Psoas muscle (tissue), 8 donors: ENCODE measurements around the gene PDS5B. TPM values are rescaled to one million over a fixed set of nuclear protein-coding genes. Genes with fewer than 3 reads are reported as not detected.

Experiments used
- ATAC-seq, 4 donors: fragments of 200-7000 bp; cut with Tn5 transposase; one replicate each; pipeline ENCODE4 v1.9.1; 2020; ENCODE audit warnings: moderate library complexity in 3 of 4, mild to moderate bottlenecking in 2 of 4
- DNase-seq, 2 donors: peaks; one replicate each; pipeline ENCODE4 v3.0.0-alpha.2; 2020
- H3K27ac ChIP-seq: fragments of 200-600 bp; one replicate; pipeline ENCODE4 v1.8.0; 2022
- H3K27me3 ChIP-seq, 3 donors: fragments of 200-600 bp in 1 of 3; one replicate each; pipeline versions ENCODE4 v1.6.1 to v1.8.0; 2013 to 2022; ENCODE audit warnings: low read length in 2 of 3, mild to moderate bottlenecking in 2 of 3, moderate library complexity in 1 of 3; ENCODE audit not compliant: insufficient read depth in 3 of 3
- H3K36me3 ChIP-seq, 2 donors: fragments of 200-600 bp in 1 of 2; one replicate each; pipeline versions ENCODE4 v1.6.1 to v1.8.0; 2013 to 2022; ENCODE audit warnings: low read depth in 1 of 2, mild to moderate bottlenecking in 1 of 2, moderate library complexity in 1 of 2; ENCODE audit not compliant: insufficient read depth in 1 of 2
- H3K4me1 ChIP-seq: fragments of 200-600 bp; one replicate; pipeline ENCODE4 v1.8.0; 2022
- H3K4me3 ChIP-seq: fragments of 200-600 bp; one replicate; pipeline ENCODE4 v1.8.0; 2022; ENCODE audit warnings: mild to moderate bottlenecking
- H3K9me3 ChIP-seq: fragments of 200-600 bp; one replicate; pipeline ENCODE4 v1.8.0; 2022
- CTCF ChIP-seq: fragments of 200-600 bp; IDR thresholded peaks from one replicate; pipeline ENCODE4 v1.8.0; 2022; ENCODE audit warnings: antibody characterized with exemption
- WGBS, 3 donors: extraction: QIAGEN DNeasy Blood & Tissue Kit; methylation state at CpG; one replicate each; pipeline versions ENCODE4 v1.1.6 to v1.1.7; 2013; 5-methylcytosine and 5-hydroxymethylcytosine counted together
- intact Hi-C, 2 donors: fragments of 100-400 bp; cut with DNase I; formaldehyde crosslinking; loops; one replicate each; pipeline versions ENCODE4 v1.11.0 to v1.14.2; 2022
- polyA plus RNA-seq, 3 donors: library from polyadenylated mRNA; stranded (reverse); fragments of 200-250 nt; gene quantifications; one replicate each; pipeline ENCODE4 v1.2.3, GENCODE V29; 2013
- total RNA-seq, 4 donors: library from RNA; stranded (reverse); fragmentation: NEBNext Ultra II Directional in 2 of 4; extraction: Animal tissue kit (Norgen Biotek cat#: 25700) in 2 of 4; gene quantifications; one replicate each; pipeline versions ENCODE4 v1.2.1 to v1.2.4, GENCODE V29; 2021 to 2023
- donor health status: healthy with polysubstance abuse.
- donor health status: DM: no; HTN: no; CAD: no; lungs with moderate emphysema.
- donor health status: Bipolar disorder and iron deficiency.
- donor health status: healthy.
- donor health status: DM: yes; HTN: yes; CAD: no.
- donor health status: DM: no; HTN: no; CAD: no.
- donor health status: DM: no; HTN: no; CAD: no.
- donor health status: DM: yes; HTN: yes; CAD: no.

PDS5B gene
- total and polyA plus RNA-seq, 7 donors: 3.6 to 28.1 (median 18.3) TPM

- ATAC-seq (no peak), DNase-seq (no peak)
- Histone ChIP-seq H3K27ac (no peak overlapping the region), H3K36me3 (no peaks in the 10 kb centered on the region), H3K27me3 (no peaks in the 10 kb centered on the region), H3K4me3 (no peak overlapping the region), H3K9me3 (no peaks in the 10 kb centered on the region), H3K4me1 (peaks cover 13% of the 10 kb centered on the region)
- 65 to 90% (median 68%) methylated on average over 2 of the region's 2 CpGs for WGBS, 3 donors
- intact Hi-C loops: no loop called here
- TF ChIP-seq CTCF: no peak
These were observed 43.1 kb downstream of the PDS5B start for GRCh38 chr13:32629313-32629712.

- H3K9me3 ChIP-seq: no peaks in the 10 kb centered on the region
These were observed 43.6 kb downstream of the PDS5B start for GRCh38 chr13:32629866-32630265.

GRCh38 chr13:32632343-32632909 is 46.2 kb downstream of the PDS5B start:
- 97% methylated on average over 3 of the region's 3 CpGs for WGBS, 3 donors

More at GRCh38 chr13:32629866-32630265, 43.6 kb downstream of the PDS5B start:
- no peak overlapping the region for H3K4me3 ChIP-seq
- intact Hi-C loops: no loop called here
- DNase-seq: no peak
- H3K36me3 ChIP-seq: peaks cover 0 to 2% of the 10 kb centered on the region in 2 donors
- H3K27ac ChIP-seq: no peak overlapping the region
- no peak for ATAC-seq
- no peak for TF ChIP-seq CTCF
- peaks cover 13% of the 10 kb centered on the region for H3K4me1 ChIP-seq
- 75 to 86% (median 85%) methylated on average over 1 of the region's 1 CpG for WGBS, 3 donors
- H3K27me3 ChIP-seq: no peaks in the 10 kb centered on the region

GRCh38 chr13:32636711-32637110 is 50.5 kb downstream of the PDS5B start:
- no peak overlapping the region for H3K27ac ChIP-seq
- intact Hi-C loops: no loop called here
- no peak overlapping the region for H3K4me3 ChIP-seq
- H3K9me3 ChIP-seq: no peaks in the 10 kb centered on the region
- DNase-seq: no peak
- ATAC-seq: no peak
- peaks cover 0 to 2% of the 10 kb centered on the region in 2 donors for H3K36me3 ChIP-seq
- 87 to 100% (median 92%) methylated on average over 1 of the region's 1 CpG for WGBS, 3 donors
- H3K27me3 ChIP-seq: no peaks in the 10 kb centered on the region
- peaks cover 6% of the 10 kb centered on the region for H3K4me1 ChIP-seq
- TF ChIP-seq CTCF: no peak

More at GRCh38 chr13:32632343-32632909, 46.2 kb downstream of the PDS5B start:
- intact Hi-C loops: no loop called here
- Histone ChIP-seq H3K4me1 (peaks cover 2% of the 10 kb centered on the region), H3K27me3 (no peaks in the 10 kb centered on the region), H3K27ac (no peak overlapping the region), H3K9me3 (no peaks in the 10 kb centered on the region), H3K36me3 (peaks cover 0 to 2% of the 10 kb centered on the region in 2 donors), H3K4me3 (no peak overlapping the region)
- DNase-seq (no peak), ATAC-seq (no peak)
- TF ChIP-seq CTCF: no peak

- WGBS, 3 donors: 78 to 84% (median 80%) methylated on average over 9 of the region's 9 CpGs
- Histone ChIP-seq H3K4me1 (peaks cover 9% of the 10 kb centered on the region), H3K4me3 (no peak overlapping the region), H3K27ac (no peak overlapping the region), H3K9me3 (no peaks in the 10 kb centered on the region), H3K36me3 (peaks cover 0 to 2% of the 10 kb centered on the region in 2 donors), H3K27me3 (no peaks in the 10 kb centered on the region)
- DNase-seq (no peak), ATAC-seq (no peak)
- intact Hi-C loops: loop anchor here (2.0 kb wide), 1 partner anchor 52 kb away; the partner anchor contains the start of gene PDS5B (in 2 of the 2)
- TF ChIP-seq CTCF: no peak
These were observed 52.5 kb downstream of the PDS5B start for GRCh38 chr13:32638739-32639138.
